ENCODE data around the gene ZNF892. TPM values are rescaled to one million over a fixed set of nuclear protein-coding genes. Genes with fewer than 3 reads are reported as not detected.

ZNF892 gene
- total and polyA plus RNA-seq, 2 of the 4 experiments (the other 2 are of a cell fraction) = 0.46 to 2.7 TPM

- TF ChIP-seq CHD1 (IDR thresholded peaks at IDR 0.05; ENCODE audit: low read depth, low read length) = no peak
- no peak for TF ChIP-seq CEBPB (IDR thresholded peaks at IDR 0.05; ENCODE audit: low read depth, low read length)
- no peak for TF ChIP-seq BHLHE40 (IDR thresholded peaks at IDR 0.05; ENCODE audit: low read depth, low read length)
- TF ChIP-seq, protein P1, sequence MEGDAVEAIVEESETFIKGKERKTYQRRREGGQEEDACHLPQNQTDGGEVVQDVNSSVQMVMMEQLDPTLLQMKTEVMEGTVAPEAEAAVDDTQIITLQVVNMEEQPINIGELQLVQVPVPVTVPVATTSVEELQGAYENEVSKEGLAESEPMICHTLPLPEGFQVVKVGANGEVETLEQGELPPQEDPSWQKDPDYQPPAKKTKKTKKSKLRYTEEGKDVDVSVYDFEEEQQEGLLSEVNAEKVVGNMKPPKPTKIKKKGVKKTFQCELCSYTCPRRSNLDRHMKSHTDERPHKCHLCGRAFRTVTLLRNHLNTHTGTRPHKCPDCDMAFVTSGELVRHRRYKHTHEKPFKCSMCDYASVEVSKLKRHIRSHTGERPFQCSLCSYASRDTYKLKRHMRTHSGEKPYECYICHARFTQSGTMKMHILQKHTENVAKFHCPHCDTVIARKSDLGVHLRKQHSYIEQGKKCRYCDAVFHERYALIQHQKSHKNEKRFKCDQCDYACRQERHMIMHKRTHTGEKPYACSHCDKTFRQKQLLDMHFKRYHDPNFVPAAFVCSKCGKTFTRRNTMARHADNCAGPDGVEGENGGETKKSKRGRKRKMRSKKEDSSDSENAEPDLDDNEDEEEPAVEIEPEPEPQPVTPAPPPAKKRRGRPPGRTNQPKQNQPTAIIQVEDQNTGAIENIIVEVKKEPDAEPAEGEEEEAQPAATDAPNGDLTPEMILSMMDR (conservative IDR thresholded peaks at IDR 0.05; ENCODE audit: low read depth, low read length) = no peak
- peak; percentile 58 for TF ChIP-seq MAZ (IDR thresholded peaks at IDR 0.05; ENCODE audit: borderline replicate concordance, low read depth, low read length)
- TF ChIP-seq FOS (IDR thresholded peaks at IDR 0.05; ENCODE audit: low read depth, low read length) = no peak
- no peak for TF ChIP-seq SMC3 (IDR thresholded peaks at IDR 0.05; ENCODE audit: low read depth, low read length)
- TF ChIP-seq POLR2A (IDR thresholded peaks at IDR 0.05; ENCODE audit: low read depth, low read length) = no peak
- TF ChIP-seq RAD21 (IDR thresholded peaks at IDR 0.05; ENCODE audit: low read length) = no peak
- TF ChIP-seq MXI1 (IDR thresholded peaks at IDR 0.05; ENCODE audit: borderline replicate concordance, low read depth, low read length) = peak; percentile 38; the same call in 1 of the 2 replicates
- TF ChIP-seq, protein P2, sequence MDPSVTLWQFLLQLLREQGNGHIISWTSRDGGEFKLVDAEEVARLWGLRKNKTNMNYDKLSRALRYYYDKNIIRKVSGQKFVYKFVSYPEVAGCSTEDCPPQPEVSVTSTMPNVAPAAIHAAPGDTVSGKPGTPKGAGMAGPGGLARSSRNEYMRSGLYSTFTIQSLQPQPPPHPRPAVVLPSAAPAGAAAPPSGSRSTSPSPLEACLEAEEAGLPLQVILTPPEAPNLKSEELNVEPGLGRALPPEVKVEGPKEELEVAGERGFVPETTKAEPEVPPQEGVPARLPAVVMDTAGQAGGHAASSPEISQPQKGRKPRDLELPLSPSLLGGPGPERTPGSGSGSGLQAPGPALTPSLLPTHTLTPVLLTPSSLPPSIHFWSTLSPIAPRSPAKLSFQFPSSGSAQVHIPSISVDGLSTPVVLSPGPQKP (IDR thresholded peaks at IDR 0.05; ENCODE audit: borderline replicate concordance, low read depth, low read length) = no peak
- no peak for TF ChIP-seq RFX5 (IDR thresholded peaks at IDR 0.05; ENCODE audit: low read depth, low read length)
Observed at GRCh38 chr2:95159690-95160449, 47.5 kb upstream of the ZNF892 start, which contains the start of gene ZNF514. Gene ZNF514, minus strand, starts transcription at chr2:95159848. Its CDS starts 6,595 bp downstream, at chr2:95153253.

More at GRCh38 chr2:95159690-95160449, 47.5 kb upstream of the ZNF892 start, which contains the start of gene ZNF514:
- no TSS peak for BruUV-seq (replicated peaks)
- Histone ChIP-seq H3K9me3 (ENCODE audit: control insufficient read depth, insufficient read depth, low read length) (peaks cover 20% of the 10 kb centered on the region), H3K56ac (ENCODE audit: extremely low read depth, insufficient read depth, low read length) (peak within 1 kb of the TSS; percentile 61), H3K4me1 (ENCODE audit: control insufficient read depth, insufficient read depth, low read length) (peaks cover 4% of the 10 kb centered on the region; the same call in 1 of the 2 replicates), H4K20me1 (ENCODE audit: insufficient read depth, low read length) (no peaks in the 10 kb centered on the region), H2AK5ac (ENCODE audit: low read depth, low read length) (peak within 1 kb of the TSS; percentile 70), H3K9ac (ENCODE audit: low read depth, low read length) (peak within 1 kb of the TSS; percentile 79), H3K27ac (ENCODE audit: insufficient read depth, low read length) (peak within 1 kb of the TSS; percentile 64), H3K9me1 (ENCODE audit: insufficient read depth, low read length) (0 out of 2 replicates have a peak, but pooled peaks cover 2% of the 10 kb centered on the region), H2BK15ac (ENCODE audit: low read depth, low read length) (no peak within 1 kb of the TSS; the same call in 2 of the 3 replicates), H4K8ac (ENCODE audit: low read depth in 2 of 2, low read length in 2 of 2) (peak within 1 kb of the TSS; percentile 97 to 98), H3K79me1 (ENCODE audit: low read depth in 1 of 2, low read length in 2 of 2) (peaks cover 20 to 21% of the 10 kb centered on the region in 2 experiments), H3K36me3 (ENCODE audit: control insufficient read depth, insufficient read depth, low read length) (peaks cover 22% of the 10 kb centered on the region), H2BK5ac (ENCODE audit: low read depth, low read length, poor library complexity, severe bottlenecking) (peak within 1 kb of the TSS; percentile 25), H2BK20ac (ENCODE audit: low read depth, low read length) (peak within 1 kb of the TSS; percentile 73), H2BK120ac (ENCODE audit: low read depth, low read length) (peak within 1 kb of the TSS; percentile 22), H2AK9ac (replicated peaks; ENCODE audit: low read depth, low read length, poor library complexity) (peak within 1 kb of the TSS; percentile 90), H2AFZ (replicated peaks; ENCODE audit: low read length, poor library complexity) (peak within 1 kb of the TSS; percentile 97), H3K18ac (ENCODE audit: low read depth, low read length) (peak within 1 kb of the TSS; percentile 44; the same call in 1 of the 2 replicates), H3K4me2 (ENCODE audit: low read depth, low read length) (peak within 1 kb of the TSS; percentile 94), H3K23ac (ENCODE audit: low read depth, low read length) (peak within 1 kb of the TSS; percentile 100), H3K27me3 (ENCODE audit: control insufficient read depth, insufficient read depth, low read length) (no peaks in the 10 kb centered on the region), H3K4ac (ENCODE audit: low read depth, low read length) (peak within 1 kb of the TSS; percentile 88), H3K4me3 (ENCODE audit: insufficient read depth, low read depth, low read length) (peak within 1 kb of the TSS; percentile 75), H3K14ac (replicated peaks; ENCODE audit: low read depth, low read length) (peak within 1 kb of the TSS; percentile 97), H4K91ac (ENCODE audit: insufficient read depth, low read depth, low read length) (peak within 1 kb of the TSS; percentile 89), H4K5ac (ENCODE audit: low read depth, low read length) (peak within 1 kb of the TSS; percentile 92)
- whole genome bisulfite sequencing, 2 experiments (ENCODE audit: extremely low coverage in 2 of 2, insufficient read length in 1 of 2) = 63% methylated on average over 7 of the region's 64 CpGs; no CpG with 5 or more reads in 1 of the 2 experiments
- ChIA-PET CTCF (no interaction called here), POLR2A (ENCODE audit: unreplicated experiment) (interaction anchor here (0.5 kb wide), 1 partner anchor 653 kb away, joined by 3 read pairs; no protein-coding TSS in a partner anchor)
- ATAC-seq (ENCODE audit: low read depth) (peak; percentile 94), DNase-seq (peak; percentile 64)
- dilution Hi-C loops (cut with HindIII; ENCODE audit: low sequenced_read_pairs, unreplicated experiment) = no loop called here
- in situ Hi-C loops (cut with MboI; ENCODE audit: low sequenced_read_pairs) = no loop called here
- intact Hi-C loops (cut with micrococcal nuclease) = no loop called here
